ENCODE measurements around the gene NVL. TPM values are rescaled to one million over a fixed set of nuclear protein-coding genes. Genes with fewer than 3 reads are reported as not detected.
A peak's percentile ranks its signal among the peaks of the same experiment; 100 is the strongest.
"Not testable (repeated sequence)": the region's sequence is repeated elsewhere in the genome, so short reads cannot be mapped to it uniquely, and the experiment has no call there.

NVL gene
- polyA plus RNA-seq, 1 donor, result 26.8 TPM

GRCh38 chr1:224356685-224357625 is 27.0 kb upstream of the NVL start, which contains the start of gene CNIH4:
TSS of gene CNIH4 (plus strand) at chr1:224356879. CDS start at chr1:224356925, 46 bp downstream.
- Histone ChIP-seq H3K27ac (ENCODE audit: low read length) (peak within 1 kb of the TSS; percentile 69), H3K4me3 (ENCODE audit: low read length) (peak within 1 kb of the TSS; percentile 87), H3K4me1 (ENCODE audit: control insufficient read depth, insufficient read depth, low read length) (peaks cover 31% of the 10 kb centered on the region), H3K9me3 (ENCODE audit: control insufficient read depth, low read depth, low read length) (peaks cover 7% of the 10 kb centered on the region), H3K36me3 (ENCODE audit: control insufficient read depth, insufficient read depth, low read length) (peaks cover 3% of the 10 kb centered on the region), H3K27me3 (ENCODE audit: control insufficient read depth, insufficient read depth, low read length) (no peaks in the 10 kb centered on the region)
- no CpG with 5 or more reads among the region's 78 CpGs for WGBS (ENCODE audit: insufficient coverage, low lambda C conversion rate)
- peak; percentile 95 to 97 for DNase-seq

- H3K27ac ChIP-seq (ENCODE audit: low read length), result peak overlapping the region; percentile 88
- DNase-seq, result peak; percentile 80 to 92
- no peaks in the 10 kb centered on the region for H3K36me3 ChIP-seq (ENCODE audit: control insufficient read depth, insufficient read depth, low read length)
- H3K27me3 ChIP-seq (ENCODE audit: control insufficient read depth, insufficient read depth, low read length), result no peaks in the 10 kb centered on the region
- WGBS (ENCODE audit: insufficient coverage, low lambda C conversion rate), result 29% methylated on average over 3 of the region's 5 CpGs
- H3K9me3 ChIP-seq (ENCODE audit: control insufficient read depth, low read depth, low read length), result peaks cover 7% of the 10 kb centered on the region
- peaks cover 31% of the 10 kb centered on the region for H3K4me1 ChIP-seq (ENCODE audit: control insufficient read depth, insufficient read depth, low read length)
- H3K4me3 ChIP-seq (ENCODE audit: low read length), result no peak overlapping the region
Measured at GRCh38 chr1:224353975-224354925, 24.3 kb upstream of the NVL start.

GRCh38 chr1:224352436-224353085 is 22.6 kb upstream of the NVL start:
- not testable (repeated sequence) for H3K27ac ChIP-seq (ENCODE audit: low read length); H3K36me3 ChIP-seq (ENCODE audit: control insufficient read depth, insufficient read depth, low read length); H3K27me3 ChIP-seq (ENCODE audit: control insufficient read depth, insufficient read depth, low read length); H3K4me3 ChIP-seq (ENCODE audit: low read length); H3K9me3 ChIP-seq (ENCODE audit: control insufficient read depth, low read depth, low read length); DNase-seq
- peaks cover 22% of the 10 kb centered on the region for H3K4me1 ChIP-seq (ENCODE audit: control insufficient read depth, insufficient read depth, low read length)
- WGBS (ENCODE audit: insufficient coverage, low lambda C conversion rate), result no CpG with 5 or more reads among the region's 49 CpGs

- not testable (repeated sequence) for H3K4me3 ChIP-seq (ENCODE audit: low read length); H3K27me3 ChIP-seq (ENCODE audit: control insufficient read depth, insufficient read depth, low read length); H3K9me3 ChIP-seq (ENCODE audit: control insufficient read depth, low read depth, low read length); H3K27ac ChIP-seq (ENCODE audit: low read length); DNase-seq; H3K36me3 ChIP-seq (ENCODE audit: control insufficient read depth, insufficient read depth, low read length)
- no CpG with 5 or more reads among the region's 30 CpGs for WGBS (ENCODE audit: insufficient coverage, low lambda C conversion rate)
- H3K4me1 ChIP-seq (ENCODE audit: control insufficient read depth, insufficient read depth, low read length), result peaks cover 11% of the 10 kb centered on the region
Measured at GRCh38 chr1:224349716-224350115, 19.7 kb upstream of the NVL start.

- Histone ChIP-seq H3K27me3 (ENCODE audit: control insufficient read depth, insufficient read depth, low read length) (no peaks in the 10 kb centered on the region), H3K9me3 (ENCODE audit: control insufficient read depth, low read depth, low read length) (peaks cover 23% of the 10 kb centered on the region), H3K4me1 (ENCODE audit: control insufficient read depth, insufficient read depth, low read length) (no peaks in the 10 kb centered on the region), H3K36me3 (ENCODE audit: control insufficient read depth, insufficient read depth, low read length) (no peaks in the 10 kb centered on the region), H3K27ac (ENCODE audit: low read length) (no peak overlapping the region), H3K4me3 (ENCODE audit: low read length) (no peak overlapping the region)
- DNase-seq, result no peak
- no CpG with 5 or more reads among the region's 2 CpGs for WGBS (ENCODE audit: insufficient coverage, low lambda C conversion rate)
Measured at GRCh38 chr1:224348137-224348536, 18.2 kb upstream of the NVL start.

DNA sequence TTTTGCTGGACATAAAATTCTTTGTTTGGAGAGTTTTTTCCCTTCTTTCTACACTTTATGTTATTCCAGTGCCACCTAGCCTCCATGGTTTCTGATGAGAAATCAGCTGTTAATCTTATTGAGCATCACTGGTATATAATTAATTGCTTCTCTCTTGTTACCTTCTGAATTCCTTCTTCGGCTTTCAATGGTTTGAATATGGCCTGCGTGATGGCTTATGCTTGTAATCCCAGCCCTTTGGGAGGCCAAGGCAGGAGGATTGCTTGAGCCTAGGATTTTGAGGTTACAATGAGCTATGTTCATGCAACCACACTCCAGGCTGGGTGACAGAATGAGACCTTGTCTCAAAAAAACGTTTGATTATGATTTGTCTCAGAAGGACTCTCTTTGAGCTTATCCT is 13.7 kb upstream of the NVL start:
- H3K27me3 ChIP-seq (ENCODE audit: control insufficient read depth, insufficient read depth, low read length), result no peaks in the 10 kb centered on the region
- no peak for DNase-seq
- no peak overlapping the region for H3K4me3 ChIP-seq (ENCODE audit: low read length)
- peaks cover 24% of the 10 kb centered on the region for H3K9me3 ChIP-seq (ENCODE audit: control insufficient read depth, low read depth, low read length)
- WGBS (ENCODE audit: insufficient coverage, low lambda C conversion rate), result no CpG with 5 or more reads among the region's 3 CpGs
- peaks cover 10% of the 10 kb centered on the region for H3K4me1 ChIP-seq (ENCODE audit: control insufficient read depth, insufficient read depth, low read length)
- H3K36me3 ChIP-seq (ENCODE audit: control insufficient read depth, insufficient read depth, low read length), result no peaks in the 10 kb centered on the region
- no peak overlapping the region for H3K27ac ChIP-seq (ENCODE audit: low read length)

- Histone ChIP-seq H3K9me3 (ENCODE audit: control insufficient read depth, low read depth, low read length) (peaks cover 24% of the 10 kb centered on the region), H3K4me1 (ENCODE audit: control insufficient read depth, insufficient read depth, low read length) (peaks cover 10% of the 10 kb centered on the region), H3K27ac (ENCODE audit: low read length) (peak overlapping the region; percentile 76), H3K4me3 (ENCODE audit: low read length) (peak overlapping the region; percentile 64)
- WGBS (ENCODE audit: insufficient coverage, low lambda C conversion rate), result 5% methylated on average over 3 of the region's 36 CpGs
- DNase-seq, result peak in 1 of 2 donors; percentile 51
- H3K27me3 ChIP-seq (ENCODE audit: control insufficient read depth, insufficient read depth, low read length); H3K36me3 ChIP-seq (ENCODE audit: control insufficient read depth, insufficient read depth, low read length): not testable (repeated sequence)
Measured at GRCh38 chr1:224340453-224341384, 10.7 kb upstream of the NVL start.

DNA sequence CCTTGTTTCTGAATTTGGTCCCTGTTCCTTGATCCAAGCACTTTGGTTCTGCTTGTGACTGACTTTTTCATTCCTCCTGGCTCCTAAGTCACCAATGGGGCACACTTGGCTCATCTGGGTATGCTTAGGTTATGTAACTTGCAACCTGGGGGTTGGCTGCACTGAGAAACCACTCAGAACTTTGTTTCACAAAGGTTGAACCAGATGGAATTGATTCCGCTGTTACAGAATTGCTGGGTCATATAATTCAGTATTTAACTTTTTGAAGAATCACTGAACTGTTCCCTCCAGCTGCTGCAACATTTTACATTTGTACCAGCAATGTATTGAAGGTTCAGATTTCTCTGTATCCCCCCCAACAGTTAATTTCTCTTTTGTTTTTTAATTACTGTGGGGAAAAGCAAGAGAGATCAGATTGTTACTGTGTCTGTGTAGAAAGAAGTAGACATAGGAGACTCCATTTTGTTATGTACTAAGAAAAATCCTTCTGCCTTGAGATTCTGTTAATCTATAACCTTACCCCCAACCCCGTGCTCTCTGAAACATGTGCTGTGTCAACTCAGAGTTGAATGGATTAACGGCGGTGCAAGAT is 9.6 kb upstream of the NVL start:
- H3K4me1 ChIP-seq (ENCODE audit: control insufficient read depth, insufficient read depth, low read length), result peaks cover 10% of the 10 kb centered on the region
- H3K4me3 ChIP-seq (ENCODE audit: low read length), result no peak overlapping the region
- no peaks in the 10 kb centered on the region for H3K36me3 ChIP-seq (ENCODE audit: control insufficient read depth, insufficient read depth, low read length)
- peak in 1 of 2 donors; percentile 14 for DNase-seq
- no peaks in the 10 kb centered on the region for H3K27me3 ChIP-seq (ENCODE audit: control insufficient read depth, insufficient read depth, low read length)
- peaks cover 21% of the 10 kb centered on the region for H3K9me3 ChIP-seq (ENCODE audit: control insufficient read depth, low read depth, low read length)
- WGBS (ENCODE audit: insufficient coverage, low lambda C conversion rate), result no CpG with 5 or more reads among the region's 4 CpGs
- peak overlapping the region; percentile 83 for H3K27ac ChIP-seq (ENCODE audit: low read length)

Measured in large intestine (tissue), 3 donors.